Right lobe of liver (tissue), 6 donors: Measurements from ENCODE around the gene B3GALT6. TPM values are rescaled to one million over a fixed set of nuclear protein-coding genes. Genes with fewer than 3 reads are reported as not detected.

ENCODE experiments used
- ATAC-seq, 4 donors: fragments of 200-7000 bp; cut with Tn5 transposase; one replicate each; pipeline ENCODE4 v1.9.1; 2020; ENCODE audit warnings: mild to moderate bottlenecking in 4 of 4, moderate library complexity in 4 of 4
- DNase-seq, 3 donors: peaks; one replicate each; pipeline ENCODE4 v3.0.0-alpha.2; 2020
- H3K27ac ChIP-seq, 3 donors: fragments of 200-600 bp; one replicate each; pipeline ENCODE4 v1.8.0; 2022
- H3K27me3 ChIP-seq, 2 donors: fragments of 200-600 bp; one replicate each; pipeline ENCODE4 v1.8.0; 2022
- H3K36me3 ChIP-seq, 4 donors: fragments of 200-600 bp; sonication (generic) in 1 of 4; one replicate each; pipeline versions ENCODE4 v1.5.1 to v1.8.0; 2017 to 2022; ENCODE audit warnings: control low read depth in 1 of 4
- H3K4me1 ChIP-seq, 4 donors: fragments of 200-600 bp; sonication (generic) in 1 of 4; one replicate each; pipeline versions ENCODE4 v1.5.1 to v1.8.0; 2017 to 2022; ENCODE audit warnings: control low read depth in 1 of 4
- H3K4me3 ChIP-seq, 3 donors: fragments of 200-600 bp; one replicate each; pipeline ENCODE4 v1.8.0; 2022
- H3K9me3 ChIP-seq, 4 donors: fragments of 200-600 bp; sonication (generic) in 1 of 4; one replicate each; pipeline versions ENCODE4 v1.5.1 to v1.8.0; 2017 to 2022; ENCODE audit warnings: control low read depth in 1 of 4
- POLR2A ChIP-seq: fragments of 450-650 bp; IDR thresholded peaks from one replicate; pipeline ENCODE4 v1.6.1; 2017; ENCODE audit warnings: antibody characterized with exemption, mild to moderate bottlenecking
- WGBS: methylation state at CpG from one replicate; pipeline ENCODE4 v1.1.6; 2018; ENCODE audit warnings: low coverage, low lambda C conversion rate; ENCODE audit not compliant: insufficient coverage; ENCODE audit errors: missing lambda C conversion rate; 5-methylcytosine and 5-hydroxymethylcytosine counted together
- intact Hi-C, 2 donors: fragments of 100-400 bp; cut with DNase I; formaldehyde crosslinking; loops; one replicate each; pipeline versions ENCODE4 v1.11.2 to v1.14.1; 2022
- long read RNA-seq: library from polyadenylated mRNA; unstranded; transcript quantifications from one replicate; pipeline ENCODE4 v2.0.0, GENCODE V29; 2019
- total RNA-seq, 6 experiments: library from RNA; depleted of rRNA in 2 of 6; stranded (reverse); fragments of >200 nt in 2 of 6; fragmentation: NEBNext Ultra II Directional in 3 of 6; extraction: Animal tissue kit (Norgen Biotek cat#: 25700) in 3 of 6; gene quantifications; one replicate each; pipeline versions ENCODE4 v1.1.0 to v1.2.4, GENCODE V29; 2016 to 2023
- TF ChIP-seq, protein P1 (sequence below), 4 donors: fragments of 200-600 bp in 3 of 4; fragments of 450-650 bp in 1 of 4; IDR thresholded peaks; one replicate each; pipeline versions ENCODE4 v1.5.1 to v1.8.0; 2016 to 2022; ENCODE audit warnings: antibody characterized with exemption in 4 of 4, mild to moderate bottlenecking in 2 of 4
- donor health status: DM: no; HTN: yes; CAD: no.
- donor health status: DM: no; HTN: no; CAD: no.
- donor health status: DM: no; HTN: no; CAD: no.
- donor health status: DM: no; HTN: yes; CAD: no.
- donor health status: DM: no; HTN: yes; CAD: no.

B3GALT6 gene
- total RNA-seq = 10 to 100 TPM in 2 of 6 experiments, 1 to 10 TPM in 4; 6.3 to 14.3 (median 7.8) TPM
- long read RNA-seq = 0 reads

DNA sequence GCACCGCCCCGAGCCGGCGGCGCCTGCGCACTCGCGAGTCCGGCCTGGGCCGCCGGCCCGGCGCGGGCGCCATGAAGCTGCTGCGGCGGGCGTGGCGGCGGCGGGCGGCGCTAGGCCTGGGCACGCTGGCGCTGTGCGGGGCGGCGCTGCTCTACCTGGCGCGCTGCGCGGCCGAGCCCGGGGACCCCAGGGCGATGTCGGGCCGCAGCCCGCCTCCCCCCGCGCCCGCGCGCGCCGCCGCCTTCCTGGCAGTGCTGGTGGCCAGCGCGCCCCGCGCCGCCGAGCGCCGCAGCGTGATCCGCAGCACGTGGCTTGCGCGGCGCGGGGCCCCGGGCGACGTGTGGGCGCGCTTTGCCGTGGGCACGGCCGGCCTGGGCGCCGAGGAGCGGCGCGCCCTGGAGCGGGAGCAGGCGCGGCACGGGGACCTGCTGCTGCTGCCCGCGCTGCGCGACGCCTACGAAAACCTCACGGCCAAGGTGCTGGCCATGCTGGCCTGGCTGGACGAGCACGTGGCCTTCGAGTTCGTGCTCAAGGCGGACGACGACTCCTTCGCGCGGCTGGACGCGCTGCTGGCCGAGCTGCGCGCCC, at the start of gene B3GALT6:
TSS of gene B3GALT6 (plus strand) at position 30 of the 588 bp plus-strand sequence. CDS start at position 72, 42 bp downstream.
- intact Hi-C loops = no loop called here
- H3K9me3 ChIP-seq = no peaks in the 10 kb centered on the region
- peaks cover 0 to 30% (median 7%) of the 10 kb centered on the region in 4 donors for H3K4me1 ChIP-seq
- H3K27me3 ChIP-seq = no peaks in the 10 kb centered on the region
- DNase-seq (no peak), ATAC-seq (no peak)
- peak within 1 kb of the TSS; percentile 83 to 89 (median 85) for H3K27ac ChIP-seq
- peak within 1 kb of the TSS; percentile 95 to 100 (median 97) for H3K4me3 ChIP-seq
- TF ChIP-seq, protein P1, sequence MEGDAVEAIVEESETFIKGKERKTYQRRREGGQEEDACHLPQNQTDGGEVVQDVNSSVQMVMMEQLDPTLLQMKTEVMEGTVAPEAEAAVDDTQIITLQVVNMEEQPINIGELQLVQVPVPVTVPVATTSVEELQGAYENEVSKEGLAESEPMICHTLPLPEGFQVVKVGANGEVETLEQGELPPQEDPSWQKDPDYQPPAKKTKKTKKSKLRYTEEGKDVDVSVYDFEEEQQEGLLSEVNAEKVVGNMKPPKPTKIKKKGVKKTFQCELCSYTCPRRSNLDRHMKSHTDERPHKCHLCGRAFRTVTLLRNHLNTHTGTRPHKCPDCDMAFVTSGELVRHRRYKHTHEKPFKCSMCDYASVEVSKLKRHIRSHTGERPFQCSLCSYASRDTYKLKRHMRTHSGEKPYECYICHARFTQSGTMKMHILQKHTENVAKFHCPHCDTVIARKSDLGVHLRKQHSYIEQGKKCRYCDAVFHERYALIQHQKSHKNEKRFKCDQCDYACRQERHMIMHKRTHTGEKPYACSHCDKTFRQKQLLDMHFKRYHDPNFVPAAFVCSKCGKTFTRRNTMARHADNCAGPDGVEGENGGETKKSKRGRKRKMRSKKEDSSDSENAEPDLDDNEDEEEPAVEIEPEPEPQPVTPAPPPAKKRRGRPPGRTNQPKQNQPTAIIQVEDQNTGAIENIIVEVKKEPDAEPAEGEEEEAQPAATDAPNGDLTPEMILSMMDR (IDR thresholded peaks at IDR 0.05) = no peak
- no peak for TF ChIP-seq POLR2A
- WGBS = 0% methylated on average over 1 of the region's 100 CpGs
- H3K36me3 ChIP-seq = peaks cover 0 to 18% (median 6%) of the 10 kb centered on the region in 4 donors

DNA sequence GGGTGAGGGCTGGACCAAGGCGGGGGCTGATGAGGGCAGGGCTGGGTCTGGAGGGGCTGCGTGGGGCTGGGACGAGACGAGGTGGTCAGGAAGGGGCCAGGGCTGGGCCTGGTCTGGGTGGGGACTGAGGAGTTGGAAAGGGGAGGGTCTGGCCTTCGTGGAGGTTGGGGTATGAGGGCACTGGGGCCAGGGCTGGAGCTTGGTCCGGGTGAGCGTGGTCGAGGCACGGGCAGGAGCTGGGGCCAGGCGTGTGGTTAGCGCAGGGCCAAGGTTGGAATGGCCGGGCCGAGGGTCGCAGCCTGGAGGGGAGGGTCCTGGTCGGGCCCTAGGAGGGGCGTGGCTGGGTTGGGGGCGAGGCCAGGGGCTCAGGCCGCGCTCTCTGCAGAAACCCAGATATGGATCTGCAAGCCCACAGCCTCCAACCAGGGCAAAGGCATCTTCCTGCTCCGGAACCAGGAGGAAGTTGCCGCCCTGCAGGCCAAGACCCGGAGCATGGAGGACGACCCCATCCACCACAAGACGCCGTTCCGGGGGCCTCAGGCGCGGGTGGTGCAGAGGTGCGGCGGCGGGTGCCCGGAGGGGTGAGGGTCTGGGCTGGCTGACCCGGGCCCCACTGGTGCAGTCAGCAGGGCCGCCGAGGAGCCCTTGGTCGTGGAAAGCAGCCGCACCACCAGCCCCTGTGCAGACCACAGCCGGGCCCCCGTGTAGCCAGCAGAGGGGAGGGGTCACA, 49.4 kb upstream of the B3GALT6 start:
- H3K27ac ChIP-seq = no peak overlapping the region
- intact Hi-C loops = no loop called here
- H3K9me3 ChIP-seq = no peaks in the 10 kb centered on the region
- no peak overlapping the region for H3K4me3 ChIP-seq
- DNase-seq = peak in 2 of 3 donors; percentile 15 to 53
- TF ChIP-seq POLR2A = no peak
- TF ChIP-seq, protein P1 (IDR thresholded peaks at IDR 0.05) = no peak
- WGBS = 66% methylated on average over 7 of the region's 39 CpGs
- no peaks in the 10 kb centered on the region for H3K27me3 ChIP-seq
- no peaks in the 10 kb centered on the region for H3K36me3 ChIP-seq
- ATAC-seq = peak in 3 of 4 donors; percentile 3 to 23 (median 17)
- no peaks in the 10 kb centered on the region for H3K4me1 ChIP-seq

DNA sequence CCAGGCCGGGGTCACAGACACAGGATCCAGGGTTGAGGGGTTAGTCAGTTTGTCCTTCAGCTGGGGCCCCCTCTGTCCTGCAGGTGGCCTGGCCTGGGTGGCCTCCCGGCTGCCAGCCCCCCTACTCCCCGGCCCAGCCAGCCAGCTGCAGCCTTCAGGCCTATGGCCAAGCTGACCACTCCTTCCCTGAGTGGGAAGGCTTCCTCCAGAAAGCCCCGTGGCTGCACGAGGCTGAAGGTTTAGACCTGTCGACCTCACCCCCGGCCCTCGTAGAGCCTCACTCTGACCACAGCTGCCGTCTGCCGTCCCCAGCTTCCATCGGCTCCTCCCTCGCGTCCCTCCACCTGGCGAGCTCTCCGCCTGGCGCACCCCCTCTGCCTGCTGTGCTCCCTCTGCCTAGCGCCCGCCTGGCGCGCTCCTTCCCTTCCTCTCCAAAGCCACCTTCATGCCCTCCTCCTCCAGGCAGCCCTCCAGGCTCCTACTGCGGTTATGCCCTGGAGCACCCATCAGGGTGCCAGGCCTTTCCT, 48.8 kb upstream of the B3GALT6 start:
- H3K27me3 ChIP-seq = no peaks in the 10 kb centered on the region
- intact Hi-C loops = no loop called here
- 100% methylated on average over 1 of the region's 21 CpGs for WGBS
- ATAC-seq = no peak
- no peaks in the 10 kb centered on the region for H3K9me3 ChIP-seq
- H3K27ac ChIP-seq = no peak overlapping the region
- no peak overlapping the region for H3K4me3 ChIP-seq
- no peaks in the 10 kb centered on the region for H3K4me1 ChIP-seq
- TF ChIP-seq, protein P1 (IDR thresholded peaks at IDR 0.05) = no peak
- no peak for TF ChIP-seq POLR2A
- H3K36me3 ChIP-seq = no peaks in the 10 kb centered on the region
- DNase-seq = peak in 1 of 3 donors; percentile 20

DNA sequence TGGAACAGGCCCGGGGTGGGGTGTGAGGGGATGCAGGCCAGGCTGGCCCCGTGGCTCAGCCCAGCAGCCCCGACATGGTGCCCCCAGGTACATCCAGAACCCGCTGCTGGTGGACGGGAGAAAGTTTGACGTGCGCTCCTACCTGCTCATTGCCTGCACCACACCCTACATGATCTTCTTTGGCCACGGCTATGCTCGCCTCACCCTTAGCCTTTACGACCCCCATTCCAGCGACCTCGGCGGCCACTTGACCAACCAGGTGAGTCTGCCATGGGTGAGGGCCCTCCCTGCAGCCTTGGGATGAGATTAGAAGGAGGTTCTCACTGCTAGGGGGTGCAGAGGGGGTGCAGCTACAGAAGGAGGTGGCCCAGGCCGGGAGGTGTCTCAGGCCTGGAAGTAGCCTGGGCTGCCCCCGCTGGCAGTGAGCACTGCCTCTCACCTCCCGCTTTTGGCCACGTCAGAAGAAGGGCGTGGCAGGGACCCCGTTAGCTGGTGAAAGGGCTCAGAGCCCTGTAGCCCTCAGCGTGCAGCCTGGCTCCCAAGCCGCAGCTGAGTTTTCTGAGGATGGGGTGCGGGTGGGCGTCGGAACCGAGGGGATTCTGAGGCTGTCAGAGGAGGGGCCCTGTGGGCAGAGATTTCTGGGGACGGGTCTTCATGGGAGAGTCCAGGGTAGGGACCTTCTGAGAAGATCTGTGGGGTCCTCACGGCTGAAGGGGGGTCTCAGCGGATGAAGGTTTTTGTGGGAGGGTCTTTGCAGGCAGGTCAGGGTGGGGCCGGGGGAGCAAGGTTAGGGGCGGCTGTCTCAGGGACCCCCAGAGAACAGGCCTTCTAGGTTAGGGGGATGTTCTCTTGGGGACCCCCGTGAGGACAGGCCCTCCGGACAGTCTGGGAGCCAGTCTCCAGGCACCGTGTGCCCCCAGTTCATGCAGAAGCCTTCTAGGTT, 47.9 kb upstream of the B3GALT6 start:
- ATAC-seq (no peak), DNase-seq (peak in 1 of 3 donors; percentile 51)
- Histone ChIP-seq H3K36me3 (no peaks in the 10 kb centered on the region), H3K27ac (no peak overlapping the region), H3K4me1 (no peaks in the 10 kb centered on the region), H3K9me3 (no peaks in the 10 kb centered on the region), H3K4me3 (no peak overlapping the region), H3K27me3 (no peaks in the 10 kb centered on the region)
- intact Hi-C loops = no loop called here
- WGBS = 77% methylated on average over 22 of the region's 33 CpGs
- TF ChIP-seq, protein P1 (IDR thresholded peaks at IDR 0.05) = no peak
- no peak for TF ChIP-seq POLR2A
